Neuronal stem cell (in vitro differentiated cells): Measurements from ENCODE around the gene C1orf56.

Experiments
- DNase-seq: peaks from one replicate; pipeline ENCODE4 v3.0.0-alpha.2; 2013; ENCODE audit warnings: low spot score
- H2AFZ ChIP-seq: one replicate; pipeline ENCODE4 v1.6.1; 2013; ENCODE audit warnings: mild to moderate bottlenecking, low read length, inconsistent platforms
- H2AK5ac ChIP-seq: 2 replicates; pipeline ENCODE4 v1.6.1; 2013; ENCODE audit warnings: low read depth, mild to moderate bottlenecking, inconsistent platforms, low read length, moderate library complexity, mixed read lengths
- H2BK120ac ChIP-seq: 2 replicates; pipeline ENCODE4 v1.6.1; 2013; ENCODE audit warnings: low read depth, mild to moderate bottlenecking, inconsistent platforms, low read length, moderate library complexity, mixed read lengths
- H2BK12ac ChIP-seq: one replicate; pipeline ENCODE4 v1.6.1; 2013; ENCODE audit warnings: low read length, inconsistent platforms
- H2BK15ac ChIP-seq: 2 replicates; pipeline ENCODE4 v1.6.1; 2013; ENCODE audit warnings: mild to moderate bottlenecking, low read length, inconsistent platforms, mixed read lengths
- H2BK5ac ChIP-seq: one replicate; pipeline ENCODE4 v1.6.1; 2013; ENCODE audit warnings: inconsistent platforms, mild to moderate bottlenecking, low read length, moderate library complexity
- H3K14ac ChIP-seq: one replicate; pipeline ENCODE4 v1.6.1; 2013; ENCODE audit warnings: low read length, inconsistent platforms
- H3K18ac ChIP-seq: 2 replicates; pipeline ENCODE4 v1.6.1; 2013; ENCODE audit warnings: low read length, inconsistent platforms
- H3K23ac ChIP-seq: 2 replicates; pipeline ENCODE4 v1.6.1; 2013; ENCODE audit warnings: low read depth, mild to moderate bottlenecking, mixed read lengths, low read length, inconsistent platforms; ENCODE audit not compliant: poor library complexity
- H3K27ac ChIP-seq: replicated peaks from 3 replicates; pipeline ENCODE4 v1.5.1; 2013; ENCODE audit warnings: low read length, inconsistent platforms
- H3K27me3 ChIP-seq, 3 experiments: 2 replicates each; pipeline ENCODE4 v1.6.1; 2013; ENCODE audit warnings: low read length in 3 of 3, mild to moderate bottlenecking in 2 of 3, inconsistent platforms in 1 of 3, low read depth in 1 of 3, mixed read lengths in 1 of 3, moderate library complexity in 1 of 3; ENCODE audit not compliant: control insufficient read depth in 3 of 3, insufficient read depth in 3 of 3
- H3K36me3 ChIP-seq, 2 donors: replicated peaks in 1 of 2; 2 replicates each; pipeline ENCODE4 v1.6.1; 2013; ENCODE audit warnings: low read length in 2 of 2; ENCODE audit not compliant: control insufficient read depth in 2 of 2, insufficient read depth in 2 of 2
- H3K4ac ChIP-seq: 2 replicates; pipeline ENCODE4 v1.6.1; 2013; ENCODE audit warnings: inconsistent platforms, mild to moderate bottlenecking, low read length, moderate library complexity
- H3K4me1 ChIP-seq, 2 donors: 1 replicate in 1 of 2; 2 replicates in 1 of 2; pipeline ENCODE4 v1.6.1; 2013; ENCODE audit warnings: low read length in 2 of 2, low read depth in 1 of 2; ENCODE audit not compliant: control insufficient read depth in 2 of 2, insufficient read depth in 1 of 2
- H3K4me2 ChIP-seq: one replicate; pipeline ENCODE4 v1.6.1; 2013; ENCODE audit warnings: mild to moderate bottlenecking, low read length, inconsistent platforms; ENCODE audit not compliant: insufficient read depth, poor library complexity, severe bottlenecking
- H3K4me3 ChIP-seq, 2 donors: 2 replicates each; pipeline ENCODE4 v1.5.1; 2013; ENCODE audit warnings: low read length in 2 of 2, mild to moderate bottlenecking in 2 of 2, inconsistent platforms in 1 of 2, moderate library complexity in 1 of 2
- H3K79me1 ChIP-seq: one replicate; pipeline ENCODE4 v1.6.1; 2013; ENCODE audit warnings: low read depth, mild to moderate bottlenecking, inconsistent platforms, low read length, moderate library complexity
- H3K9ac ChIP-seq: one replicate; pipeline ENCODE4 v1.6.1; 2013; ENCODE audit warnings: mild to moderate bottlenecking, low read depth, low read length, inconsistent platforms; ENCODE audit not compliant: poor library complexity
- H3K9me3 ChIP-seq, 2 donors: replicated peaks in 1 of 2; 2 replicates each; pipeline versions ENCODE3 to v1.6.1; 2013; ENCODE audit warnings: low read length in 2 of 2, mild to moderate bottlenecking in 2 of 2, inconsistent platforms in 1 of 2, low read depth in 1 of 2, mixed read lengths in 1 of 2, moderate library complexity in 1 of 2; ENCODE audit not compliant: control insufficient read depth in 2 of 2, insufficient read depth in 1 of 2
- H4K8ac ChIP-seq: one replicate; pipeline ENCODE4 v1.6.1; 2013; ENCODE audit warnings: low read depth, mild to moderate bottlenecking, inconsistent platforms, low read length, moderate library complexity
- H4K91ac ChIP-seq: one replicate; pipeline ENCODE4 v1.6.1; 2013; ENCODE audit warnings: low read length, low read depth, mild to moderate bottlenecking, inconsistent platforms; ENCODE audit not compliant: poor library complexity
- WGBS, 2 donors: extraction: QIAGEN DNeasy Blood & Tissue Kit; methylation state at CpG; one replicate each; pipeline ENCODE4 v1.1.7; 2013; ENCODE audit warnings: missing lambda C conversion rate in 2 of 2, mixed read lengths in 1 of 2; ENCODE audit not compliant: insufficient read length in 2 of 2, insufficient replicate concordance in 1 of 2; ENCODE audit errors: extremely low coverage in 2 of 2; 5-methylcytosine and 5-hydroxymethylcytosine counted together

The C1orf56 gene

DNA sequence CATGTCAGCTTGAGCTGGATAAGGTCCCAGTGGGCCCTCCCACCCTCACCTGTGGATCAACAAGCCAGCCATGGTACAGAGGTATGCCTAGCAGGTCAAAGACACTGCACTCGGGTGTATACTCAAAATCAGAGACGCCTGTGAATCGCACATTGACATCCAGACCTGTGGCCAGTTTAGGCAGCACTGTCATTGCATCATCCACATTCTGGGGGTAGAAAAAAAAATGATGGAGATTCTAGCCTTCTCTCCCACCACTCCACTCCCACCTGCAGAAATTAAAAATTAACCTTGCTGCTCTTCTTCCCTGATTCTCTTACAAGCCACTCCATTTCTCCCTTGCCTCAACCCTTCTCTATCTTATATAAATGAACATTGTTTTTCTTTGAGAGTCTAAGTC is 47.1 kb upstream of the C1orf56 start:
- no peak overlapping the region for H3K4me3 ChIP-seq
- DNase-seq: no peak
- H2AFZ ChIP-seq: no peak overlapping the region
- H2BK15ac ChIP-seq: no peak overlapping the region
- H3K9ac ChIP-seq: no peak overlapping the region
- no peak overlapping the region for H3K27ac ChIP-seq
- H3K4me2 ChIP-seq: no peak overlapping the region
- no CpG with 5 or more reads among the region's 3 CpGs for WGBS, 2 donors
- H3K14ac ChIP-seq: no peak overlapping the region
- H4K8ac ChIP-seq: no peak overlapping the region
- no peak overlapping the region for H2BK5ac ChIP-seq
- no peak overlapping the region for H2BK12ac ChIP-seq
- H3K79me1 ChIP-seq: no peaks in the 10 kb centered on the region
- peaks cover 9 to 29% of the 10 kb centered on the region in 2 donors for H3K36me3 ChIP-seq
- H2AK5ac ChIP-seq: no peak overlapping the region
- H4K91ac ChIP-seq: no peak overlapping the region
- no peak overlapping the region for H3K18ac ChIP-seq
- no peak overlapping the region for H3K23ac ChIP-seq
- H3K4me1 ChIP-seq: peaks cover 0 to under 1% of the 10 kb centered on the region in 2 donors
- no peak overlapping the region for H2BK120ac ChIP-seq
- no peak overlapping the region for H3K4ac ChIP-seq
- H3K27me3 ChIP-seq: no peaks in the 10 kb centered on the region
- no peaks in the 10 kb centered on the region for H3K9me3 ChIP-seq

DNA sequence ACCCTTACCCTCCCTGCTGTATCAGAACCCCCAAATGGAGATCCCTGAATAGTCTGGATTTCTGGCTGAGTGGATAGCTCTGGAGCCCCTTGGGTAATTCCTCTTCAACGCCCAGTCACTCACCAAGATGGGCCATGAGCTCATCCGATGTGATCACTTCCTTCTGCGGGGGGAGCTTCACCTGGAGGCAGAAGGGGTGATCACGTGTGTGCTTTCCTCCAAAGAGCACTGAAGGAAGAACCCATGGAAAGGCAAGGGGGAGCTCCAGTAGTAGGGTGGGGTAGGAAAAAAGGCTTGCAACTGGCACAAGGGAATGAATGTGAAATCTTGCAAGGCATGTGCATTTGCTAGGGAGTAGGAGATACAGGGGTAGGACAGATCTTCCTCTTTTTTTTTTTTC is 45.9 kb upstream of the C1orf56 start:
- H2BK15ac ChIP-seq: no peak overlapping the region
- H3K23ac ChIP-seq: no peak overlapping the region
- H3K36me3 ChIP-seq: peaks cover 9 to 29% of the 10 kb centered on the region in 2 donors
- H3K9me3 ChIP-seq: no peaks in the 10 kb centered on the region
- H3K4me1 ChIP-seq: peaks cover 5 to 6% of the 10 kb centered on the region in 2 donors
- H3K4ac ChIP-seq: no peak overlapping the region
- no peak overlapping the region for H2AK5ac ChIP-seq
- H3K79me1 ChIP-seq: no peaks in the 10 kb centered on the region
- H4K91ac ChIP-seq: no peak overlapping the region
- no peak overlapping the region for H3K27ac ChIP-seq
- H2AFZ ChIP-seq: no peak overlapping the region
- no CpG with 5 or more reads among the region's 4 CpGs for WGBS, 2 donors
- H2BK120ac ChIP-seq: no peak overlapping the region
- H3K9ac ChIP-seq: no peak overlapping the region
- no peak overlapping the region for H4K8ac ChIP-seq
- no peak overlapping the region for H3K18ac ChIP-seq
- H3K4me2 ChIP-seq: no peak overlapping the region
- H3K14ac ChIP-seq: no peak overlapping the region
- no peaks in the 10 kb centered on the region for H3K27me3 ChIP-seq
- no peak for DNase-seq
- H2BK5ac ChIP-seq: no peak overlapping the region
- no peak overlapping the region for H2BK12ac ChIP-seq
- H3K4me3 ChIP-seq: no peak overlapping the region

DNA sequence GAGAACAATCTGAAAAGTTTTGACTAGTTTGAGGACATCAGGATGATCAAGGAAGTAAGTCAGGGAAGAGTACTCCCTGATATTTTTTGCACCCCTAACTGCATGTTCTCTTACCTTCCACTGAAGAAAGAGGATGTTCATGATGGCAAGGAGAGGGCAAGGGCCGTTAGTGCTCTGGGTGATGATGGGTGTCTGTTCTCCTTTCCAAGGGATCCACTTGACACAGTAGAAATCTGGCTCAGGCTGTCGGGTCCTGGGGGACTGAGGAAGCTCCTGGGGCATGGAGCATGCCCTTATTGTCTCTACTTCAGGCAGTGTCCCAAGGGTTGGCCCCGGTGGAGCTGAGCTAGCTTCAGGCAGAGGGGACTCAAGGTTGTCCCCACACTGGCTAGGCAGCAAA is 45.5 kb upstream of the C1orf56 start:
- Histone ChIP-seq H3K27me3 (no peaks in the 10 kb centered on the region), H2BK15ac (no peak overlapping the region), H4K91ac (no peak overlapping the region), H3K9ac (no peak overlapping the region), H3K4me2 (no peak overlapping the region), H2AFZ (no peak overlapping the region), H3K4me3 (no peak overlapping the region), H3K4me1 (peaks cover 5 to 6% of the 10 kb centered on the region in 2 donors), H3K27ac (no peak overlapping the region), H2BK12ac (no peak overlapping the region), H2BK5ac (no peak overlapping the region), H4K8ac (no peak overlapping the region), H2BK120ac (no peak overlapping the region), H3K36me3 (peaks cover 6 to 25% of the 10 kb centered on the region in 2 donors), H3K9me3 (no peaks in the 10 kb centered on the region), H3K23ac (no peak overlapping the region), H2AK5ac (no peak overlapping the region), H3K79me1 (no peaks in the 10 kb centered on the region), H3K18ac (no peak overlapping the region), H3K14ac (no peak overlapping the region), H3K4ac (no peak overlapping the region)
- no peak for DNase-seq
- no CpG with 5 or more reads among the region's 3 CpGs for WGBS, 2 donors

DNA sequence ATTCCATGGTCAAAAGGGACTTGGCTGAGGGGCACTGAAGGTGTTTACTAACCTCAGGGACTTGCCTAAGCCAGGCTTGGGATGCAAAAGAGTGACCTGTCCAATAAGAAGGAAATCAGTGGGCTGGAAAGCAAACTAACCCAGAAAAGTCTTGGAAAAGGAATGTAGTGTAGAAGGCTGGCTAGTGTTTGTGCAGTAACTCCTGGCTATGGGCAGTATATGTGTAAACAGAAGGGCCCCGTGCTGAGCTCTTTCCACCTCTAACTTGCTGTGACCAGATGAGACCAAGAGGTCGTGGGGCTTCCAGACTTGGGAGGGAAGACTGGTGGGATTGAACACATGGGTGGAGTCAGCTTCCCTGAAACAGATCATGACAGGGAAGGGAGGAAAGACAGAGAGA is 44.9 kb upstream of the C1orf56 start:
- Histone ChIP-seq H3K4me3 (no peak overlapping the region), H3K4ac (no peak overlapping the region), H3K36me3 (peaks cover 4 to 22% of the 10 kb centered on the region in 2 donors), H3K23ac (no peak overlapping the region), H3K9me3 (no peaks in the 10 kb centered on the region), H3K14ac (no peak overlapping the region), H3K4me2 (no peak overlapping the region), H2BK15ac (no peak overlapping the region), H4K91ac (no peak overlapping the region), H3K18ac (no peak overlapping the region), H3K4me1 (peaks cover 6 to 9% of the 10 kb centered on the region in 2 donors), H2BK12ac (no peak overlapping the region), H3K27me3 (no peaks in the 10 kb centered on the region), H3K79me1 (no peaks in the 10 kb centered on the region), H3K27ac (no peak overlapping the region), H2BK120ac (no peak overlapping the region), H4K8ac (no peak overlapping the region), H2BK5ac (no peak overlapping the region), H3K9ac (no peak overlapping the region), H2AFZ (no peak overlapping the region), H2AK5ac (no peak overlapping the region)
- DNase-seq: no peak
- WGBS, 2 donors: no CpG with 5 or more reads among the region's 2 CpGs
